Skeletal muscle cell (primary cell): ENCODE measurements around the gene MTUS2.

Experiments
- DNase-seq: peaks from one replicate; pipeline ENCODE4 v3.0.0-alpha.2; 2010; ENCODE audit warnings: low read depth
- H3K4me3 ChIP-seq: 2 replicates; pipeline ENCODE4 v1.5.1; 2011; ENCODE audit warnings: low read depth, mild to moderate bottlenecking, control low read depth, low read length, moderate library complexity

MTUS2 gene

DNA sequence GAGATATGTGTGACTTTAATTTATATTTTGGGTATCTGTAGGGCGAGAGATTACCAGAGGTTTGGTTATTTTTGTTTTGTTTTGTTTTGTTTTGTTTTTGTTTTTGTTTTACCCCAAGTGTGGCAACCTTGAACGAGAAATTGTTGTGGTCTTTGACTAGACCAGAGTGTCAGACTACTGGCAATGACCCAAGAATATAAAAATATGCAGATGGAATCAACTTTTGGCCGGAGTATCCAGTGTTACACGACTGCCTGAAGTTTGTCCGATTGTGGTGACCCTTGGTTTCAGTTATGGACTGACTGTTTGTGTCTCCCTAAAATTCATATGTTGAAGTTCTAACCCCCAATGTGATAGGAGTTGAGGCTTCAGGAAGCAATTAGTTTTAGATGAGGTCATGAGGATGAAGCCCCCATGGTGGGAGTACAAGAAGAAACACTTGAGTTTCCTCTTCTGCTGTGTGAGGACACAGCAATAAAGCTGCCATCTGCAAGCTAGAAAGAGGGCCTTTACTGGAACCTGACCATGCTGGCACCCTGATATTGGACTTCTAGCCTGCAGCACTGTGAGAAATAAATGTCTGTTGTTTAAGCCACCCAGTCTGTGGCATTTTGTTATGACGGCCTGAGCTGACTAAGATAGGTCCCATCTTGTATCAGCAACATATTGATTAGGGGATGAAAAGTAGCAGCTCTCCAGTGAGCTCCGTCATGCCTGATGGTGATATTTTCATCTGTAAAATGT lies 261.7 kb downstream of the MTUS2 start:
- H3K4me3 ChIP-seq, result no peak overlapping the region
- DNase-seq, result no peak

GRCh38 chr13:29099781-29100406 lies 279.8 kb downstream of the MTUS2 start:
- DNase-seq, result no peak

DNA sequence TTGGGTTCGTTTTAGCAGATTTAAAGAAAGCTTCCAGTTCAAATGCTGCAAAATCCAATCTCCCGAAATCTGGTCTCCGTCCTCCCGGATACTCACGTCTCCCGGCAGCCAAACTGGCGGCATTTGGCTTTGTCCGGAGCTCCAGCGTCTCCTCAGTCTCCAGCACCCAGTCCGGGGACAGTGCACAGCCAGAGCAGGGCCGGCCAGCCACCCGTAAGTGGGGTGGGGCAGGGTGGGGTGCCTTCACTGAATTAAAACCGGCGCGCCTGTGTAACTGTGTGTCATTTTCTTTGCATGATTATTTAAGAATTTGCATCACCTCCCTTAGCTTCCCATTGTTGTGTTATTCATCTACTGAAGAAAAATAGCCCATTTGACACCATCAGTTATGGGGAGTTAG lies 280.6 kb downstream of the MTUS2 start:
- H3K4me3 ChIP-seq, result no peak overlapping the region
- DNase-seq, result no peak

More at GRCh38 chr13:29099781-29100406, 279.8 kb downstream of the MTUS2 start:
- H3K4me3 ChIP-seq, result no peak overlapping the region

DNA sequence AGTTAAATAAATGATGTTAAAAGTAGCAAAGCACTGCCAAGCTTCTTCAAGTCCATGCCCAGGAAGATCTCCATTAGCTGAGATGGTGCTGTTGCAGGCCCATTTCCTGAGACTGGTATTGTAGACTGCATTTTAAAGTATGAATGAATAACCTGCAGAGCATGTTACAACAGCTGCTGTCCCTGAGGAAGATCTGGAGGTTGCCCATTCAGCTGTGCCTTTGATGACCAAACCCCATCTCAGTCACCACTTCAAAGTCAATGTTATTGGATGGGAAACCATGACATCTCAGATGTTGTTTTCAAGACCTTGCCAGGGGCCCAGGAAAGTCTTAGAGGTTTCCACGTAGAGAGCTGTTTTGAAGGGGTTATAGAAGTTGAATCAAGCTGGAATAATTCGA lies 281.3 kb downstream of the MTUS2 start:
- DNase-seq, result no peak
- no peak overlapping the region for H3K4me3 ChIP-seq

GRCh38 chr13:29101905-29102304 lies 281.8 kb downstream of the MTUS2 start:
- H3K4me3 ChIP-seq, result no peak overlapping the region
- DNase-seq, result no peak

- no peak for DNase-seq
Measured at GRCh38 chr13:29103065-29103800, 283.1 kb downstream of the MTUS2 start.

DNA sequence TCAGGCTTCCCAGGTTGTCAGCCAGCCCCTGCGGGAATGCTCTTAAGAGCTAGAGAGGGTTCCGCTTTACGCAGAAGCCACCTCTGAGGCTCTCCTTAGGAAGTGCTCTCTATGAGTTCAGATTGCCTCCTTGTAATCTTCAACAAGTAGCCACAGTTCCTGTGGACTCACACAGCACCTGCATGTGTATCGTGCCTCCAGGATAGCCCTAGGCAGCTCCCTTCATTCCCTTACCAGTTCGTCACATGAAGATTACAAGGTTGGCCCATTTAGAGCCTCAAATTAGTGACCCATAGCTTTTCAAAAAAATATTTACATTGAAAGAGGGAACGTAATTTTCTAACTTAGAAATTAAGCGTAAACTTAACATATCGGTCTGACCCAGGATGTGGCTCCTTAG lies 284.3 kb downstream of the MTUS2 start:
- no peak overlapping the region for H3K4me3 ChIP-seq
- DNase-seq, result no peak

More at GRCh38 chr13:29103065-29103800, 283.1 kb downstream of the MTUS2 start:
- H3K4me3 ChIP-seq, result no peak overlapping the region

DNA sequence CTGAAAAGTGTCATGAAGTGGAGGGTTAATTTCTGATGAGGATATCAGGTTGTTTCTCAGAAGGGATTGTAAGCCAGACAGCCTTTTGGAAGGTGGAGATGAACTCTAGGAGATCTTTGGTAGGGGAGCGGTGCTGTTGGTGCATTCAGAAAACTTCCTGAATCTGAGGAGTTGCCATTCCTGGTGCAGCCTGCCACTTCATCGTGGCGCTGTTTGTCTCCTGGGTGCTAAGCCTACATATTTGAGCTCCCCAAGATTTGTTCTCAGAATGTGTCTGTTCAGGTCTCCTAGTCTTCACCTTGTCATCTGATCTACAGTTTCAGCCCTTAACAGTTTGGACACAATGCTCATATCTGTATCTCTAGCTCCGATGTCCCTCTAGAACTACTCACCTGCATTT lies 285.6 kb downstream of the MTUS2 start:
- no peak for DNase-seq
- H3K4me3 ChIP-seq, result no peak overlapping the region

DNA sequence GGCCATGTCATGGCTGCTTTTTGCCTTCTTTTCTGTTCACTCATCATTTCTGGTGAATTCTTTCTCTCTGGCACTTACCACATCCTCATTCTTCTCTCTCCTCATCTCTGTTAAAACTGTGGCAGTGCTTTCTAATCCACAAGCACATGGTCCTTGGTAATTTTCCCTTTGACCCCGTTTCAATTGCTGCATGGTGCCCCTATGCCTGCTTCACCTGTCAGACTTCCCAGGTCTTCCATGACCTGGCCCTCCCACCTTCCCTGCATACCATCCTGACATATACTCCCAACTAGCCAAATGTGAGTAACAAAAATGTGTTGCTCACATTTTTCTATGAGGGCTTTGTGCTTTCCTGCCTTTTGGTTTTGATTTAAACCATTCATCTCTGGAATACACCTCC lies 286.5 kb downstream of the MTUS2 start:
- H3K4me3 ChIP-seq, result no peak overlapping the region
- DNase-seq, result no peak

DNA sequence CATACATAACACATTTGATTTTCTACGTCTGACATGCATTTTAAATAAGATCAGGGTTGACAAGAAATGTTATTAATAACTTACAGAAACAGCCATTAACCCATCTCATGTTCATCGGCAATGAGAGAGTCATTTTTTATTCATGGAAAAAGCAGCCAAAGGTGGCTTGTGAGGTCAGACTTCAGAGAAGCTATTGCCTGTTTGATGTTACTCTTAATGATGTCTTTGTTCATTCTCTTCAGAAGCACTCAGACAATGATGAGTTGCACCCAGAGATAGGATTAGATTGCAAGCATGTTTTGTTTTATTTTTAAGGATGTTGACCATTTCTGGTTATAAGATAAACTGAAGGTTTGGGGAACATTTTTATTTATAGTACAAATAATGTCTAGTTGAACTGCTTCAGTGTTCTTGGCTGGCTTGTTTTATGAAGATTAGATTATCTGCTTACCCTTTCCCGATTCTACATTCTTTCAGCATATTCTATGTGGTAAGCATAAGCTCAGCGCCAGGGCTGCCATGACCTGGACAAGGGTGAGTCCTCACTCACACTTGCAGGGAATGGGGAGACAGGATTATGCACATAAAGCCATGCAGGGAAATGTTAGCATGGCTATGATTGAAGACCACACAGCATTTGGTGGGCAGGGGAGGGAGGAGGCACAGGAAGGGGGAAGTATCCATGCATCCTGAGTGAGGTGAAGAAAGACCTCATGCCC lies 288.1 kb downstream of the MTUS2 start:
- no peak for DNase-seq

DNA sequence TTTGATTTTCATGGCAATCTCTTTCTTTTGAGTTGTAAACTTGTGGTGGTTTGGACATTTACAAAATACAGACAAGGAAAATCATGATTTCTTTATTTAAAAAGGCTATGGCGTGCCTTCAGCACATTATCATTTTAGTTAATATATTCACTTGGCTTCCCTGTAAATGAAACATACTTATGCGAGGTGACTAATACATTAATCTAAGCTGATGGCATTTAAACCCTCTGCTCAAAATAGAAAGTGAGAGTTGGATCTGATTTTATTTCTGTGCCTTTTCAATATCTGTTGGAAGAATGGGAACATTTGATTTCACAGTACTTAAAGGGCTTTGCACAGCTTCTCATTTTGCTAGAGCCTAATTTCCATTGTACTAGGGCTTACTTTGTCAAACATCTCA lies 289.8 kb downstream of the MTUS2 start:
- no peak for DNase-seq
- no peak overlapping the region for H3K4me3 ChIP-seq

More for the DNA sequence above, 288.1 kb downstream of the MTUS2 start:
- H3K4me3 ChIP-seq, result no peak overlapping the region

DNA sequence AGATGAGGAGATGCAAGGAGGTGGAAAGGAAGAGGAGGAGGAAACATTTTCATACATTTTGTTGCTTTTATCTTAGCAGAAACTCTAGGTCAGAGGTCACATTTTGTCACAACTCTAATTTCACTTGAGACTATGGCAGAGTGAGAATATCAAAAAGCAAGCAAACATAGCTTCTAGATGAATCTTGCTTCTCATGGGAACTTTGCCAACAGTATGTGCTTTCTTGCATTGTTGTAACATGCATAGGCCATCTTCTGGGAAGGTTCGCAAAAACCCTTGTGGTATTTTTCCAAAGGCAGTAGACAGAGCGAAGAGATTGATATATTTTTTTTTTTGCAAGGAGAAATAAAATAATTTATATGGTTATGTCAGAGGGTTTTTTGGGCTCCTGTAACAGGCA lies 291.3 kb downstream of the MTUS2 start:
- no peak overlapping the region for H3K4me3 ChIP-seq
- peak; percentile 13 for DNase-seq

DNA sequence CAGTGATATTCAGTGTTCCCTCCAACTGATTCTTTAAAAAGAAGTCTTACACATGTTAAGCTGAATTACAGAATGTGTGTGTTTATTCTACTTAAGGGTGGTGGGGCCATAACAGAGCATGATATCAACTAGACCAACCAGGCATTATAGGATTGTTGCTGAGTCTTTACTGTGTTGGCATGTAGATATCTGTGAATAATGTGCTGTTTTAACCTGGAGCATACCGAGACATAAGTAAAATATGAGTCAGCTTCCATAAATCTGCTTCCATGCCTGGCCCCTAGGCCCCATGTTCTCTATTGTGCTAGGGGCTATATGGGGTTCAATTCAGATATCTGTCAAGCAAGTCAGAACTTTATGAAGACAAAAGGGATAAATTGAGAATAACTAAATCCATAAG lies 295.7 kb downstream of the MTUS2 start:
- no peak overlapping the region for H3K4me3 ChIP-seq
- DNase-seq, result no peak

GRCh38 chr13:29117663-29118062 lies 297.5 kb downstream of the MTUS2 start:
- H3K4me3 ChIP-seq, result no peak overlapping the region
- DNase-seq, result no peak

- DNase-seq, result no peak
- H3K4me3 ChIP-seq, result no peak overlapping the region
Measured at GRCh38 chr13:29118471-29118870, 298.3 kb downstream of the MTUS2 start.

- H3K4me3 ChIP-seq, result no peak overlapping the region
- DNase-seq, result no peak
Measured at GRCh38 chr13:29125191-29125933, 305.2 kb downstream of the MTUS2 start.

DNA sequence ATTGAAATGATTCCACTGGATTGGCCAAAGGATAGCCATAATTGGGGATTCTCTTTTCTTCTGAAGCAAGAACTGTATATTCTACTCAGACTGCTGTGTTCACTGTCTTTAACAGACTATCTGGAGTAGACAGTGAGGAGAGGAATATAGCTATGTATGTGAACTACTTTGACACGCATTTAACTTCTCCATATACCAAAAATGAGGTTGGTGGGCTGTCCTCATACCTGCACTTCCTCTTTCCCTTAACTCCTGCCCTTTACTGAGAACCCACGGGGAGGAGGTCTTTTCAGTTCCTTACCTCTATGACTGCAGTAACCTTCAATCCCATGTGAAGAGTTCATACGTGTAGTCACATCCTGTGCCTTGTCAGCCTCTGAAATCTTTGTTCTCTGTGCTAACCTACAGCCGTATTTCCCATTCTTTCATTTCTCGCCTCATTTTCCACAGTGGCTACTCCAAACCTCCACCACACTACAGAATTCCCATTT lies 305.8 kb downstream of the MTUS2 start:
- no peak for DNase-seq
- H3K4me3 ChIP-seq, result no peak overlapping the region

DNA sequence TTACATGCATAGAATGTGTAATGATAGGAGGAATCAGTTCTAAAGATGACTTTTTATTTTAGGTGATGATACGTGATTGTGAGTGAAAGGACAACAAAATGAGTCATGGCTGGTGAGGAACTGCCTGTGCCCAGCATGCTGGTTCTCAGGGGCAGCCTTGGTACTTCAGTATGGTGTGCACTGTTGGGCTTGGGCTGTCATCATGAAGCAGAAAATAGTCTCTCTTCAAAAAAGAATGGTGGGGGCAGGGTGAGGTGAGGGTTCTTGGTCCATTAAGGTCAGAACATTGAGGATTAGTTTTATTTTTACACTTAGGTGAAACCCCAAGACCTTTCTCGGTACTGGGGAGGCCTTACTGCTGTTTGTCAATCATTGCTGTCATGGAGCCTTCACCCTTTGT lies 309.5 kb downstream of the MTUS2 start:
- no peak overlapping the region for H3K4me3 ChIP-seq
- DNase-seq, result no peak

GRCh38 chr13:29131159-29131558 lies 311.0 kb downstream of the MTUS2 start:
- DNase-seq, result no peak

More at GRCh38 chr13:29131159-29131558, 311.0 kb downstream of the MTUS2 start:
- no peak overlapping the region for H3K4me3 ChIP-seq
